DOHH2 (cell line): ENCODE results near the gene HTR6.

Source experiments
- EZH2phosphoT487 ChIP-seq: fragments of 200-600 bp; sonication (generic); IDR thresholded peaks from 2 replicates; pipeline ENCODE4 v1.6.1; 2017; ENCODE audit warnings: borderline replicate concordance, mild to moderate bottlenecking, antibody characterized with exemption, low read length, moderate library complexity, mixed read lengths
- TF ChIP-seq, protein P1 (sequence below): fragments of 200-600 bp; sonication (generic); IDR thresholded peaks from one replicate; pipeline ENCODE4 v1.5.1; 2014; ENCODE audit warnings: antibody characterized with exemption, mild to moderate bottlenecking, low read depth, low read length; ENCODE audit not compliant: poor library complexity, severe bottlenecking

DNA sequence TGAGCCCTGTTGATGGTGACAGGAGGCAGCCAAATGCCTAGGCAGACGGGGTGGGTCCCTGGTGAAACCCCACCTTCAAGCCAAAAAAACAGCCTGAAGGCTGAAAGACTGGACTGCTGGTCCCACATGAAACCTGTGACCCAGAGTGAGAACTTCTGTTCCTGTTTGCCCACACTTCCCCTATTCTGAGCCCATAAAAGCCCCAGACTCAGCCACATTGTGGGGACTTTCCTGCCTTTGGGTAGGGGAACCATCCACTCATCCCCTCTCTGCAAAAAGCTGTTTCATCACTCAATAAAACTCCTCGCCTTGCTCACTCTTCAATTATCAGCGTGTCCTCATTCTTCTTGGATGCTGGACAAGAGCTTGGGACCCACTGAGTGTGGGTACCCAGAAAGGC is 25.2 kb downstream of the HTR6 start:
- TF ChIP-seq, protein P1, sequence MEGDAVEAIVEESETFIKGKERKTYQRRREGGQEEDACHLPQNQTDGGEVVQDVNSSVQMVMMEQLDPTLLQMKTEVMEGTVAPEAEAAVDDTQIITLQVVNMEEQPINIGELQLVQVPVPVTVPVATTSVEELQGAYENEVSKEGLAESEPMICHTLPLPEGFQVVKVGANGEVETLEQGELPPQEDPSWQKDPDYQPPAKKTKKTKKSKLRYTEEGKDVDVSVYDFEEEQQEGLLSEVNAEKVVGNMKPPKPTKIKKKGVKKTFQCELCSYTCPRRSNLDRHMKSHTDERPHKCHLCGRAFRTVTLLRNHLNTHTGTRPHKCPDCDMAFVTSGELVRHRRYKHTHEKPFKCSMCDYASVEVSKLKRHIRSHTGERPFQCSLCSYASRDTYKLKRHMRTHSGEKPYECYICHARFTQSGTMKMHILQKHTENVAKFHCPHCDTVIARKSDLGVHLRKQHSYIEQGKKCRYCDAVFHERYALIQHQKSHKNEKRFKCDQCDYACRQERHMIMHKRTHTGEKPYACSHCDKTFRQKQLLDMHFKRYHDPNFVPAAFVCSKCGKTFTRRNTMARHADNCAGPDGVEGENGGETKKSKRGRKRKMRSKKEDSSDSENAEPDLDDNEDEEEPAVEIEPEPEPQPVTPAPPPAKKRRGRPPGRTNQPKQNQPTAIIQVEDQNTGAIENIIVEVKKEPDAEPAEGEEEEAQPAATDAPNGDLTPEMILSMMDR, result no peak
- no peak for TF ChIP-seq EZH2phosphoT487
